Chondrocyte (in vitro differentiated cells): Measurements from ENCODE around the gene ALDH1L1. TPM values are rescaled to one million over a fixed set of nuclear protein-coding genes. Genes with fewer than 3 reads are reported as not detected.
"Not testable (repeated sequence)": the region's sequence is repeated elsewhere in the genome, so short reads cannot be mapped to it uniquely, and the experiment has no call there.

Experiments
- DNase-seq: peaks from one replicate; pipeline ENCODE4 v3.0.0; 2021; ENCODE audit warnings: mixed read lengths, low spot score
- H3K27ac Mint-ChIP-seq: one replicate; pipeline ENCODE4 v1.8.0; 2021; ENCODE audit warnings: mild to moderate bottlenecking, moderate library complexity, mixed read lengths; ENCODE audit not compliant: unreplicated experiment
- H3K27me3 Mint-ChIP-seq: 2 replicates; pipeline ENCODE4 v1.8.0; 2021; ENCODE audit warnings: low read depth, mixed read lengths
- H3K36me3 Mint-ChIP-seq: 2 replicates; pipeline ENCODE4 v1.8.0; 2021; ENCODE audit warnings: low read depth, mixed read lengths
- H3K4me1 Mint-ChIP-seq: 2 replicates; pipeline ENCODE4 v1.8.0; 2021; ENCODE audit warnings: low read depth, mild to moderate bottlenecking, mixed read lengths
- H3K4me3 Mint-ChIP-seq: one replicate; pipeline ENCODE4 v1.8.0; 2021; ENCODE audit warnings: mild to moderate bottlenecking, moderate library complexity, mixed read lengths; ENCODE audit not compliant: unreplicated experiment
- H3K9me3 Mint-ChIP-seq: 2 replicates; pipeline ENCODE4 v1.8.0; 2021; ENCODE audit warnings: low read depth, mixed read lengths
- CTCF ChIP-seq: fragments of 200-600 bp; sonication (generic); IDR thresholded peaks from 2 replicates; pipeline ENCODE4 v1.5.0; 2021; ENCODE audit warnings: antibody characterized with exemption, mild to moderate bottlenecking, moderate library complexity
- total RNA-seq: library from RNA; stranded (reverse); gene quantifications from 3 replicates; pipeline ENCODE4 v1.2.1, GENCODE V29; 2021

Gene ALDH1L1
- total RNA-seq, 1 donor from 2014 or later: 0.60 TPM

- H3K4me1 Mint-ChIP-seq: peaks cover under 1% of the 10 kb centered on the region
- no peak overlapping the region for H3K4me3 Mint-ChIP-seq
- H3K27ac Mint-ChIP-seq: no peak overlapping the region
- H3K9me3 Mint-ChIP-seq: peaks cover 13% of the 10 kb centered on the region
- no peaks in the 10 kb centered on the region for H3K27me3 Mint-ChIP-seq
- no peak for TF ChIP-seq CTCF
- DNase-seq: no peak
- H3K36me3 Mint-ChIP-seq: peaks cover 2% of the 10 kb centered on the region
Measured at GRCh38 chr3:126077754-126078153, 102.6 kb downstream of the ALDH1L1 start.

DNA sequence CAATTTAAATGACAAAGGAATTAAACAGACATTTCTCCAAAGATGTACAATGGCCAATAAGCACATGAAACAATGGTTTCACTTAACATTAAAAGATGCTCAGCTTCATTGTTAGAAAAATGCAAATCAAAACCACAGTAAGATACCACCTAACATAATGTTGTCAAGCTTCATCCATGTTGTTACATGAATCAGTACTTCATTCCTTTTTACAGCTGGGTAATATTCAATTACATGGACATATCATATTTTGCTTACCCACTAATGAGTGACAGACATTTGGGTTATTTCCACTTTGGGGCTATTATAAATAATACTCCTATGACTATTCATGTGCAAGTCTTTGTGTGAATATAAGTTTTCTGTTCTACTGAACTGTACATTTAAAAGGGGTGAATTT is 104.2 kb downstream of the ALDH1L1 start:
- no peaks in the 10 kb centered on the region for H3K27me3 Mint-ChIP-seq
- TF ChIP-seq CTCF: no peak
- peaks cover 17% of the 10 kb centered on the region for H3K9me3 Mint-ChIP-seq
- no peak overlapping the region for H3K27ac Mint-ChIP-seq
- H3K36me3 Mint-ChIP-seq: peaks cover 4% of the 10 kb centered on the region
- no peaks in the 10 kb centered on the region for H3K4me1 Mint-ChIP-seq
- no peak for DNase-seq
- no peak overlapping the region for H3K4me3 Mint-ChIP-seq

DNA sequence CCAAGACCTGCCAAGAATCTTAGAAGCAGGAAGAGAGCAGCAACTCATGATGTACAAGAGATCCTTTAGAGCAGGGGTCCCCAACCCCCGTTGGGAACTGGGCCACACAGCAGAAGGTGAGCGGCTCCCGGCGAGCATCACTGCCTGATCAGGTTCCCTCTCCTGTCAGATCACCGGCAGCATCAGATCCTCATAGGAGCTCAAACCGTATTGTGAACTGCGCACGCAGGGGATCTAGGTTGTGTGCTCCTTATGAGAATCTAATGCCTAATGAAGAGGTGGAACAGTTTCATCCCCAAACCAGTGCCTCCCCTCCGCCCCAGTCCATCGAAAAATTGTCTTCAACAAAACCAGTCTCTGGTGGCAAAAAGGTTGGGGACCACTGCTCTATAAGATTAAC is 110.2 kb downstream of the ALDH1L1 start:
- H3K27ac Mint-ChIP-seq: no peak overlapping the region
- peaks cover 14% of the 10 kb centered on the region for H3K9me3 Mint-ChIP-seq
- H3K27me3 Mint-ChIP-seq: no peaks in the 10 kb centered on the region
- no peak for TF ChIP-seq CTCF
- DNase-seq: no peak
- H3K4me1 Mint-ChIP-seq: no peaks in the 10 kb centered on the region
- peaks cover 10% of the 10 kb centered on the region for H3K36me3 Mint-ChIP-seq
- H3K4me3 Mint-ChIP-seq: no peak overlapping the region

DNA sequence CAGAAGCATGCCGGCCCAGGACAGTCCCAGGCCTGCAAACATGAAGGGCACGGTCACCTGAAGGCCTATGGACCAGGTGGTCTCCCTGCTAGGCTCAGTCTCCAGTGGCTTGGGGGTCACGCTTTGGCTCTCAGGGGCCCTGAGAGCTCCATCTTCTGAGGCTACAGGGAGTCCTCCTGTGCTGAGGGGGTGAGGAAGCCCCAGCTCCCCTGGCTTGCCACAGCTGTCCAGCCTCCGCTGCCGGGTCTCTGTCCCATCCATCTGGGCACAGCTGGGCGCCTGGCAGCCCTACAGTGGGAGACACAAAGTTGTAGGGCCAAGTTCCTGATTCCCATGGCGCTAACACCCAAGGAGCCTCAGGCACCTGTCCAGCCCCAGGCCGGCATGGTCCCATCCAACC is 112.4 kb downstream of the ALDH1L1 start:
- Mint-ChIP-seq H3K4me3 (no peak overlapping the region), H3K27ac (no peak overlapping the region)
- no peak for DNase-seq

GRCh38 chr3:126066676-126067075 is 113.7 kb downstream of the ALDH1L1 start:
- H3K4me3 Mint-ChIP-seq: not testable (repeated sequence)

More for the DNA sequence above, 112.4 kb downstream of the ALDH1L1 start:
- no peak for TF ChIP-seq CTCF
- Mint-ChIP-seq H3K36me3 (peaks cover 10% of the 10 kb centered on the region), H3K27me3 (no peaks in the 10 kb centered on the region), H3K9me3 (peaks cover 7% of the 10 kb centered on the region), H3K4me1 (no peaks in the 10 kb centered on the region)

DNA sequence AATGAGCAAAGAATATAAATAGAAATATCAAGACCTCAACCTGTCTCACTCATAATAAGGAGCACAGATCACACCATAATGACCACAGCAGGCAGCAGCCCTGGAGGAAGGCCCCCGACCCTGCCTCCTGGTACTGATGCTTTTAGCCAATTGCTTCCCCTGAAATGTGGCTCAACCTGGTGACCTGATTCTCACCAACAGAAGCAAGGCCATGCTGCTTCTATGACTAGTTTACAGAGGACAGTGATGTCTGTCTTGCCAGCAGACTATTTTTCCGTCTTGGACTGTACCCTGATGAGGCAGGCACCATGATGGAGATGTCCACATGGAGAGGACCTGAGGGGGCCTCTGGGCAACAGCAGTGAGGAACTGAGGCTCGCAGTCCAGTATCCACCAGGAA is 114.5 kb downstream of the ALDH1L1 start:
- no peaks in the 10 kb centered on the region for H3K27me3 Mint-ChIP-seq
- no peak for DNase-seq
- H3K27ac Mint-ChIP-seq: no peak overlapping the region
- no peak overlapping the region for H3K4me3 Mint-ChIP-seq
- H3K36me3 Mint-ChIP-seq: peaks cover 6% of the 10 kb centered on the region
- TF ChIP-seq CTCF: no peak
- no peaks in the 10 kb centered on the region for H3K4me1 Mint-ChIP-seq
- H3K9me3 Mint-ChIP-seq: no peaks in the 10 kb centered on the region

More at GRCh38 chr3:126066676-126067075, 113.7 kb downstream of the ALDH1L1 start:
- H3K27ac Mint-ChIP-seq, DNase-seq, H3K4me1 Mint-ChIP-seq, H3K36me3 Mint-ChIP-seq, H3K27me3 Mint-ChIP-seq, H3K9me3 Mint-ChIP-seq: not testable (repeated sequence)
